Caco-2 (cell line): ENCODE data around the gene SEC31B. TPM values are rescaled to one million over a fixed set of nuclear protein-coding genes. Genes with fewer than 3 reads are reported as not detected.

Experiments used
- BruUV-seq: library from RNA; stranded (reverse); fragments of 400-500 nt; replicated peaks from 2 replicates; lab custom pipeline; 2021; lab: Mats Ljungman, UMichigan
- CTCF ChIA-PET: fragments of 300-600 bp; sonication (Branson Sonifier 250); formaldehyde crosslinking; loops from one replicate; lab custom pipeline; 2022; ENCODE audit warnings: antibody characterized with exemption; lab: Charles Lee
- POLR2A ChIA-PET: fragments of 300-600 bp; sonication (Branson Sonifier 250); formaldehyde crosslinking; loops from one replicate; lab custom pipeline; 2022; ENCODE audit warnings: antibody characterized with exemption; lab: Charles Lee
- DNase-seq, 2 experiments: peaks; one replicate each; pipeline versions ENCODE4 v3.0.0 to v3.0.0-alpha.2; 2020 to 2022
- H3K27me3 ChIP-seq: replicated peaks from 2 replicates; pipeline ENCODE4 v1.6.0; 2011; ENCODE audit warnings: low read length; ENCODE audit not compliant: control insufficient read depth, insufficient read depth
- H3K36me3 ChIP-seq: 2 replicates; pipeline ENCODE4 v1.5.1; 2011; ENCODE audit warnings: low read length; ENCODE audit not compliant: control insufficient read depth, insufficient read depth
- H3K4me1 ChIP-seq: fragments of 250-450 bp; sonication (Bioruptor Pico); 2 replicates; pipeline ENCODE4 v1.5.1; 2020; ENCODE audit warnings: mild to moderate bottlenecking
- H3K4me3 ChIP-seq: 2 replicates; pipeline ENCODE4 v1.5.1; 2011; ENCODE audit warnings: low read depth, mild to moderate bottlenecking, control low read depth, low read length
- H3K9me3 ChIP-seq: fragments of 250-450 bp; sonication (Bioruptor Pico); 2 replicates; pipeline ENCODE4 v1.5.1; 2020; ENCODE audit warnings: mild to moderate bottlenecking, moderate library complexity
- H3K27ac Mint-ChIP-seq: one replicate; pipeline ENCODE4 v1.8.0; 2022; ENCODE audit warnings: mixed read lengths; ENCODE audit not compliant: unreplicated experiment
- H3K27me3 Mint-ChIP-seq: one replicate; pipeline ENCODE4 v1.8.0; 2022; ENCODE audit warnings: mixed read lengths; ENCODE audit not compliant: insufficient read depth, unreplicated experiment
- H3K36me3 Mint-ChIP-seq: one replicate; pipeline ENCODE4 v1.8.0; 2022; ENCODE audit warnings: mild to moderate bottlenecking, mixed read lengths; ENCODE audit not compliant: insufficient read depth, unreplicated experiment
- H3K4me1 Mint-ChIP-seq: one replicate; pipeline ENCODE4 v1.8.0; 2022; ENCODE audit warnings: low read depth, mixed read lengths; ENCODE audit not compliant: unreplicated experiment
- H3K4me3 Mint-ChIP-seq: one replicate; pipeline ENCODE4 v1.8.0; 2022; ENCODE audit warnings: mild to moderate bottlenecking, moderate library complexity, mixed read lengths; ENCODE audit not compliant: unreplicated experiment
- H3K9me3 Mint-ChIP-seq: one replicate; pipeline ENCODE4 v1.8.0; 2022; ENCODE audit warnings: mixed read lengths; ENCODE audit not compliant: unreplicated experiment
- CTCF ChIP-seq, 2 experiments: fragments of 200-600 bp in 1 of 2; IDR thresholded peaks; 1 replicate in 1 of 2; 2 replicates in 1 of 2; pipeline versions ENCODE4 v1.5.1 to v1.8.0; 2011 to 2022; ENCODE audit warnings: antibody characterized with exemption in 1 of 2, control low read depth in 1 of 2, inconsistent platforms in 1 of 2, low read depth in 1 of 2, low read length in 1 of 2, mild to moderate bottlenecking in 1 of 2, moderate library complexity in 1 of 2; ENCODE audit not compliant: insufficient read depth in 1 of 2, severe bottlenecking in 1 of 2, unreplicated experiment in 1 of 2
- intact Hi-C: fragments of 100-400 bp; cut with micrococcal nuclease; formaldehyde crosslinking; loops from one replicate; pipeline ENCODE4 v1.10.0; 2022; ENCODE audit not compliant: unreplicated experiment
- total RNA-seq: library from RNA; stranded (reverse); gene quantifications from 2 replicates; pipeline ENCODE4 v1.2.3, GENCODE V29; 2022

Gene SEC31B
- total RNA-seq, 1 experiment from 2014 or later: 5.1 TPM

GRCh38 chr10:100477970-100478369, 41.7 kb downstream of the SEC31B start:
- H3K27me3 Mint-ChIP-seq: peaks cover 21% of the 10 kb centered on the region
- H3K4me1 Mint-ChIP-seq: peaks cover 7% of the 10 kb centered on the region
- Histone ChIP-seq H3K4me3 (no peak overlapping the region), H3K4me1 (no peaks in the 10 kb centered on the region), H3K36me3 (no peaks in the 10 kb centered on the region), H3K27me3 (no peaks in the 10 kb centered on the region; the same call in 1 of the 2 replicates), H3K9me3 (no peaks in the 10 kb centered on the region)
- CTCF ChIA-PET: no interaction called here
- BruUV-seq: no TSS peak
- intact Hi-C loops: no loop called here
- peaks cover 7% of the 10 kb centered on the region for H3K36me3 Mint-ChIP-seq
- no peak for DNase-seq
- H3K4me3 Mint-ChIP-seq: no peak overlapping the region
- H3K9me3 Mint-ChIP-seq: no peaks in the 10 kb centered on the region
- POLR2A ChIA-PET: no interaction called here
- no peak overlapping the region for H3K27ac Mint-ChIP-seq
- TF ChIP-seq CTCF (IDR thresholded peaks at IDR 0.05; ENCODE audit: insufficient read depth in 1 of 2, low read depth in 1 of 2, low read length in 1 of 2, severe bottlenecking in 1 of 2, unreplicated experiment in 1 of 2): no peak

GRCh38 chr10:100470367-100470766, 49.3 kb downstream of the SEC31B start:
- H3K4me3 Mint-ChIP-seq: no peak overlapping the region

GRCh38 chr10:100469756-100470155, 49.9 kb downstream of the SEC31B start:
- Mint-ChIP-seq H3K4me3 (no peak overlapping the region), H3K9me3 (no peaks in the 10 kb centered on the region), H3K27me3 (peaks cover 23% of the 10 kb centered on the region), H3K27ac (no peak overlapping the region), H3K36me3 (no peaks in the 10 kb centered on the region), H3K4me1 (no peaks in the 10 kb centered on the region)
- TF ChIP-seq CTCF (IDR thresholded peaks at IDR 0.05; ENCODE audit: insufficient read depth in 1 of 2, low read depth in 1 of 2, low read length in 1 of 2, severe bottlenecking in 1 of 2, unreplicated experiment in 1 of 2): no peak
- ChIA-PET POLR2A (no interaction called here), CTCF (no interaction called here)
- no peak for DNase-seq
- Histone ChIP-seq H3K4me3 (no peak overlapping the region), H3K4me1 (no peaks in the 10 kb centered on the region), H3K9me3 (no peaks in the 10 kb centered on the region), H3K27me3 (no peaks in the 10 kb centered on the region), H3K36me3 (no peaks in the 10 kb centered on the region)
- BruUV-seq: no TSS peak
- intact Hi-C loops: no loop called here

More at GRCh38 chr10:100470367-100470766, 49.3 kb downstream of the SEC31B start:
- intact Hi-C loops: no loop called here
- CTCF ChIA-PET: no interaction called here
- Histone ChIP-seq H3K27me3 (no peaks in the 10 kb centered on the region), H3K4me3 (no peak overlapping the region), H3K36me3 (no peaks in the 10 kb centered on the region), H3K4me1 (no peaks in the 10 kb centered on the region), H3K9me3 (no peaks in the 10 kb centered on the region)
- Mint-ChIP-seq H3K27ac (no peak overlapping the region), H3K36me3 (no peaks in the 10 kb centered on the region), H3K9me3 (no peaks in the 10 kb centered on the region), H3K27me3 (peaks cover 19% of the 10 kb centered on the region), H3K4me1 (no peaks in the 10 kb centered on the region)
- no peak for DNase-seq
- POLR2A ChIA-PET: no interaction called here
- BruUV-seq: no TSS peak
- no peak for TF ChIP-seq CTCF (IDR thresholded peaks at IDR 0.05; ENCODE audit: insufficient read depth in 1 of 2, low read depth in 1 of 2, low read length in 1 of 2, severe bottlenecking in 1 of 2, unreplicated experiment in 1 of 2)
